ENCODE measurements around the gene OR3A1. TPM values are rescaled to one million over a fixed set of nuclear protein-coding genes. Genes with fewer than 3 reads are reported as not detected.
"Not testable (repeated sequence)": the region's sequence is repeated elsewhere in the genome, so short reads cannot be mapped to it uniquely, and the experiment has no call there.

Gene OR3A1
- not detected for total RNA-seq

DNA sequence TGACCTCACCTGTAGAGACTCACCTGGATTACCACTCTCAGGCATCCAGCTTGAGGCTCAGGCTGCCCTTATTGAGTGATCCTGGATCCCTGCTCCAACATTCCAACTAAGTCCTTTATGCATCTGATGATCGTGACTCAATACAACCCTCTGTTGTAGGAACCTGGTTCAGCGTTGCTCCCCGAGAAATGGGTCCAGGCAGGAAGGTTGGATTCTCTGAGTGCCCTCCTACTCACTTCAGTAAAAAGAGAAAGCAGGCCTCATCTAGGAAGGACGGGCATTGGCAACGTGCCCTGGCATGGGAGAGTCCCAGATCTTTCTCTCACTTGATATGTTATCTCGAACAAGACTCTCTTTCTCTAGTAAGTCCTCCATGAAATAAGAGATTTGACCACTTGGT, at the start of gene OR3A1:
OR3A1 (minus strand) TSS at position 101 of the 400 bp plus-strand sequence. CDS start 5,778 bp downstream, outside the sequence.
- DNase-seq (ENCODE audit: low spot score) (no peak), ATAC-seq (no peak)
- intact Hi-C loops (cut with DNase I): no loop called here

DNA sequence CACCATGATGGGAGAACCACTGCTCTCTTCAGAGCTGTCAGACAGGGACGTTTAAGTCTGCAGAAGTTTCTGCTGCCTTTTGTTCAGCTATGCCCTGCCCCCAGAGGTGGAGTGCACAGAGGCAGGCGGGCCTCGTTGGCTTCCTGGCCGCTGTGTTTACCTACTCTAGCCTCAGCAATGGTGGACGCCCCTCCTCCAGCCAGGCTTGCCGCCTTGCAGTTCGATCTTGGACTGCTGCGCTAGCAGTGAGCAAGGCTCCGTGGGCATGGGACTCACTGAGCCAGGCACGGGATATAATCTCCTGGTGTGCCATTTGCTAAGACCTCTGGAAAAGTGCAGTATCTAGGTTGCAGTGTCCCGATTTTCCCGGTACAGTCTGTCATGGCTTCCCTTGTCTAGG, 44.6 kb upstream of the OR3A1 start:
- ATAC-seq; intact Hi-C loops (cut with DNase I); DNase-seq (ENCODE audit: low spot score): not testable (repeated sequence)

- DNase-seq (ENCODE audit: low spot score): no peak
- no peak for ATAC-seq
- intact Hi-C loops (cut with DNase I): no loop called here
Observed at GRCh38 chr17:3335876-3336275, 37.7 kb upstream of the OR3A1 start.

GRCh38 chr17:3318336-3318735, 20.2 kb upstream of the OR3A1 start:
- ATAC-seq (no peak), DNase-seq (ENCODE audit: low spot score) (no peak)
- intact Hi-C loops (cut with DNase I): no loop called here

DNA sequence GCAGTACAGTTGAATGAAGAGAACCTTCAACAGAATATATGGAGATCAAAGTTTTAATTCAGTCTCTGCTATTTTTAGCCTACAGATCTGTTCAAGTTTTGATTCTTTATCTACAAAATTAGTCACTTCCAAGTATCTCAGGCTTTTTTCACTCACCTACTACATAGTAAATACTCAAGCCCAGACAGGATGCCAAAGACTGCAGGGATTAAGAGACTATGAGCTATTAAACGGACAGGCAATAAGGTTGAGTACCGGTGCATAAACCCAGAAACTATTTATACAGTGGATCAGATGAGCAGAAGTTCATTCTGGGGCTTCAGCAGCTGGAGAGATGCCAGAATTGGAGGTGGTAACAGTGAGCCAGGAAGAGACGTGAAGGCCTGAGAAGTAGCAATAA, 18.7 kb upstream of the OR3A1 start:
- DNase-seq (ENCODE audit: low spot score) (no peak), ATAC-seq (no peak)
- intact Hi-C loops (cut with DNase I): no loop called here

DNA sequence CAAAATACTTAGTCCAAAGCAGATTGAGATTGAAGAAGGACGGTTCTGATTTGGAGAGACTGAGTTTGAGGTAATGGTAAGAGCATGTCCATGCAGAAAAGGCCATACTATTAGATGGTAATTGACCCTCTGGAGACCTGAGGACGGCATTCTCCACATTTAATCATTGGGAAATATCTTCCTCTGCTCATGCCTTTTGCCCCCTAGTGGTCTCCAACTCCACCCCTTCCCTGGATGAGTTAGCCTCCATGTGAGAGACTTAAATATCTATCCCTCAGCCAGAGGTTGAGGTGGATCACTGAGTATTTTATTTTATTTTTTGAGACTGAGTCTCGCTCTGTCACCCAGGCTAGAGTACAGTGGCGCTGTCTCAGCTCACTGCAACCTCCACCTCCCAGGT, 10.4 kb upstream of the OR3A1 start:
- DNase-seq (ENCODE audit: low spot score) (no peak), ATAC-seq (no peak)
- intact Hi-C loops (cut with DNase I): no loop called here

DNA sequence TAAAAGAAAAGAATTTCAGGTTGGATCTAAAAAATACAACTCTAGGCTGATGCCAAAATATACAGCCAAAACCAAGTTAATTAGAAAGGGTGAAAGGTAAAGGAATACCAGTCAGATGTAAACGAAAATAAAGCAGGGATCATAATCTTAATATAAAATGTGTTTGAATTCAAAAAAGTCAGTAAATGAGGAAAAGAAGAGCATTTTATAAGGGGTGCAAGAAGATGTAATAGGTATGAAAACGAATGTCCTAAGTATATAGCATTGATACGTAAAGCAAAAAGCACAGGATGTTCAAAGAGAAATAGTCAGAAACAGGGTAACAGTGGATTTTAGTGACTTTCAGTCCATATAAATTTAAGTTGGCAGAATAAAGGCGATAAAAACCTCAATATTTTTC, 2.5 kb downstream of the OR3A1 start:
- intact Hi-C loops (cut with DNase I): no loop called here
- DNase-seq (ENCODE audit: low spot score): no peak

GRCh38 chr17:3293548-3293947, 4.6 kb downstream of the OR3A1 start:
- DNase-seq (ENCODE audit: low spot score); ATAC-seq; intact Hi-C loops (cut with DNase I): not testable (repeated sequence)

More for the DNA sequence above, 2.5 kb downstream of the OR3A1 start:
- ATAC-seq: no peak

GRCh38 chr17:3282901-3283300, 15.3 kb downstream of the OR3A1 start:
- DNase-seq (ENCODE audit: low spot score) (no peak), ATAC-seq (no peak)
- intact Hi-C loops (cut with DNase I): no loop called here

GRCh38 chr17:3276126-3276525, 22.0 kb downstream of the OR3A1 start:
- intact Hi-C loops (cut with DNase I): no loop called here
- ATAC-seq (no peak), DNase-seq (ENCODE audit: low spot score) (no peak)

DNA sequence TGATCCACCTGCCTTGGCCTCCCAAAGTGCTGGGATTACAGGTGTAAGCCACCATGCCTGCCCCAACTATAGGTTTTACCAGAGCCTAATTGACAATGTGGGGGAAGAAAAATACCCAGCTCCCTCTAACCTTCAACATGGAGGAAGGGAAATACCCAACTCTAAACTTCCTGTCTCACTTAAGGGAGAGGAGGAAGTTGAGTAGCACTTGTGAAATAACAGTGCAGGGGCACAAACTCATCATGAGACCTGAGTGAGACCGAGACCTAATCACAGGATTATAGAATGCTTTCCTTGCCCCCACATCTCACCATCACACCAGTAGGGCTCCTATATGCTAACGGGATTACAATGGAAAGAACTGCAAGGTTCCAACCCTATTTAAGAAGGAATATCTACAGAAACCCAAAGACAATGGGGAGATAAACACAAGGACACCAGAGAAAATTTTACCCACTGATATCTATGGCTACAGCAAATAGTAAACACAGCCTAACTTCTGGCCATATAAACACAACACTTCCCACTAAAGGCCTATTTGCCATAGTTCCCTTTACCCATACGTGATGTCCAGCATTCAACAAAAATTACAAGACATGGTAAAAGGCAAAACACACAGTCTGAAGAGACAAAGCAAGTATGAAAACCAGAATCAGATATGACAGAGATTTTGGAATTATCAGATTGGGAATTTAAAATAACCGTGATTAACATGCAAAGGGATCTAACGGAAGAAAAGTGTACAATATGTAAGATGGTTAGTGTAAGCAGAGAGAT, 26.9 kb downstream of the OR3A1 start:
- DNase-seq (ENCODE audit: low spot score) (no peak), ATAC-seq (no peak)
- intact Hi-C loops (cut with DNase I): no loop called here

DNA sequence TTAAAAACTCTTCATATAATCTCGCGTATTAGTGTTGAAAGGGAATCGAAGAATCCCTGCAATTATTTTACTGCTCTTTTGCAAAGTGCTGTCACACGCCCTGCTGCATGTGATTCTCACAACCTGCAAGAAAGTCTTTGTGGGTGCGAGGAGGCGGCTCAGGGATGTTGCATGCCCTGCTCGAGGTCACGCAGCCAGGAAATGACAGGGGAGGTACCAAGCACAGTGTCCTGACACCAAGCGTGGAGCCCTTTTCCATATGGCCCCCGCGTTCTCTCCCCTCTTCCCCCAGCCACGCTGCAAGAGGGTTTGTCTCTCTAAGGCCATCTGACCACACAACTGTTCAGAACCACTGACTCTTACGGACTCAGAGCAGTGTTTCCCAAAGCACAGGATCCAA, 37.6 kb downstream of the OR3A1 start:
- intact Hi-C loops (cut with DNase I): no loop called here
- ATAC-seq: no peak
- DNase-seq (ENCODE audit: low spot score): no peak

DNA sequence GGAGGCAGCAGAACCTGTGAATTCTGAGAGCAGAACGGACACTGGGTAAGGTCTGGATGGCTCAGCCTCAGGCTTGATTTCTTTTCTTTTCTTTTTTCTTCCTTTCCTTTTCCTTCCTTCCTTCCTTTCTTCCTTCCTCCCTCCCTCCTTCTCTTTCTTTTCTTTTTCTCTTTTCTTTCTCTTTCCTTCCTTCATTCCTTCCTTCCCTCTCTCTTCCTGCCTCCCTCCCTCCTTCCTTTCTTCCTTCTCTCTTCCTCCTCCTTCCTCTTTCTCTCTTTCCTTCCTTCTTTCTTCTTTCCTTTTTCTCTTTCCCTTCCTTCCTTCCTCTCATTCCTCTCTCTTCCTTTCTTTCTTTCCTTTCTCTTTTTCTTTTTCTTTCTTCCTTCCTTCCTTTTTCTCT, 38.0 kb downstream of the OR3A1 start:
- ATAC-seq (no peak), DNase-seq (ENCODE audit: low spot score) (no peak)
- intact Hi-C loops (cut with DNase I): no loop called here

DNA sequence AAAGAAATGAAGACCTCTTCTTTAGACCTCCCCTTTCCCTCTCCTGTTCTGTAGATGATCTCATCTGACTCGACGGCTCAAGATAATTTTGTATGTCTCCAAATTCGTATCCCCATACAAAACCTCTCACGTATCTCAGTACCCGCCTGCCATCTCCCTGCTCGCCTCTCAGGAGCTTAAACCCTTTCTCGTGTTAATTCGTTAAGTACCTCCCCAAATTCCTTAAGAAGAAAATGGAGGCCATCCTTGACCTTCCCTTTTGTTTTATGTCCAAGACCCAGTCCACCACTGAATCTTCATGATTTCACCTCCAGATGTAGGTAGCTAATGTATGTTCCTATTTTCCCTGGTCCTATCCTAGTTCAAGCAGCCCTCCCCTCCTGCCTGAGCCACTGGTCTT, 41.6 kb downstream of the OR3A1 start:
- intact Hi-C loops (cut with DNase I): no loop called here

DNA sequence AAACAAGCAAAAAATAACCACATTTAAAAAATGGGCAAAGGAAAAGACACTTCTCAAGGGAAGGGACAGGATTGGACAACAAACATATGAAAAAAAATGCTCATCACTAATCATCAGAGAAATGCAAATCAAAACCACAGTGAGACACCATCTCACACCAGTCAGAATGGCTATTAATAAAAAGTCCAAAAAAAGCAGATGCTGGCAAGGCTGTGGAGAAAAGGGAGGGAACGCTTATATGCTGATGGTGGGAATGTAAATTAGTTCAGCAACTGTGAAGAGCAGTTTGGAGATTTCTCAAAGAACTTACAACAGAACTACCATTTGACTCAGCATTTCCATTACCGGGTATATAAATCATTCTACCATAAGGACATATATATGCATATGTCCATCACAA, 49.1 kb downstream of the OR3A1 start:
- ATAC-seq; intact Hi-C loops (cut with DNase I); DNase-seq (ENCODE audit: low spot score): not testable (repeated sequence)

More for the DNA sequence above, 41.6 kb downstream of the OR3A1 start:
- ATAC-seq (no peak), DNase-seq (ENCODE audit: low spot score) (no peak)

DNA sequence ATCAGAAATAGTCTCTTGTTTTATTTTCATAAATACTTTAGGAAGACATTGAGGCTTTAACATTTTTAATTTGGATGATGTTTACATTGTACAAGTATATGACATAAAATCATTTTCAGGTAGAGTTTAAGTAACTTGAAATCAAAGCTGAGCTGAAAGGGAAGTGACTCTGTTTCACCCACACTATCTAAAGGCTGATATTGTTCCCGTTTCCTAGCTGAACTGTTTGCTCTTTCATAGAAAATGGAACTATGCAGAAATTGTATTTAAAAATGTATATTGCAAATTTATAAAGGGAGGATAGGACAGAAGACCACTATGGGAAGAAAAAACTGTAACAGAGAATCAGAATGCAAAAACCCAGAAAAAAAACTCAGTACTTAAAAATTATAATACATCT, 53.3 kb downstream of the OR3A1 start:
- ATAC-seq; DNase-seq (ENCODE audit: low spot score); intact Hi-C loops (cut with DNase I): not testable (repeated sequence)

DNA sequence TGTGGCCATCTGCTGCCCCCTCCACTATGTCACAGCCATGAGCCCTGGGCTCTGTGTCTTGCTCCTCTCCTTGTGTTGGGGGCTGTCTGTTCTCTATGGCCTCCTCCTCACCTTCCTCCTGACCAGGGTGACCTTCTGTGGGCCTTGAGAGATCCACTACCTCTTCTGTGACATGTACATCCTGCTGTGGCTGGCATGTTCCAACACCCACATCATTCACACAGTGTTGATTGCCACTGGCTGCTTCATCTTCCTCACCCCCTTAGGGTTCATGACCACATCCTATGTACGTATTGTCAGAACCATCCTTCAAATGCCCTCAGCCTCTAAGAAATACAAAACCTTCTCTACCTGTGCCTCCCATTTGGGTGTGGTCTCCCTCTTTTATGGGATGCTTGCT, 57.1 kb downstream of the OR3A1 start:
- intact Hi-C loops (cut with DNase I); ATAC-seq; DNase-seq (ENCODE audit: low spot score): not testable (repeated sequence)

Data from sciatic nerve (tissue), 2 donors.